ENCODE measurements around the gene MEIG1. TPM values are rescaled to one million over a fixed set of nuclear protein-coding genes. Genes with fewer than 3 reads are reported as not detected.
"Not testable (repeated sequence)": the region's sequence is repeated elsewhere in the genome, so short reads cannot be mapped to it uniquely, and the experiment has no call there.

Gene MEIG1
- total and polyA plus RNA-seq, 11 donors = 0.85 TPM; not detected in 10

DNA sequence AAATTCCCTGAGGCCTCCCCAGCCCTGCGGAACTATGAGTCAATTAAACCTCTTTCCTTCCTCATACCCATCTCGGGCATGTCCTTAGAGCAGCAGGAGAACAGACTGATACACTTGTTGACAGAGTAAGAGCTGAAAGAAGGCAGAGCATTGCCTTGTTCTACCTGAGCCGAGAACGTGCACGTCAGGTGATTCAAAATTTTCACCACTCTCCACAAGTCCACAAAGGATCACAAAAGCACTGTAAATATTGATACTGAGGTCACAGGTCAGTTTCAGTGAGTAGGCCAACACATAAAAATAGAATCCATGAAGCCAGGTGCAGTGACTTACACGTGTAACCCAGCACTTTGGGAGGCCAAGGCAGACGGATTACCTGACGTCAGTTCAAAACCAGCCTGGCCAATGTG is 33.1 kb upstream of the MEIG1 start:
- Histone ChIP-seq H3K4me1 (no peaks in the 10 kb centered on the region), H3K4me3 (no peak overlapping the region), H3K36me3 (peaks cover 0 to 100% (median 92%) of the 10 kb centered on the region in 9 donors), H3K9me3 (no peaks in the 10 kb centered on the region), H3K27me3 (no peaks in the 10 kb centered on the region), H3K27ac (no peak overlapping the region)
- intact Hi-C loops (cut with DNase I) = no loop called here
- 91 to 96% (median 93%) methylated on average over 8 of the region's 8 CpGs for WGBS, 4 donors
- DNase-seq = no peak
- ATAC-seq = no peak
- no peak for TF ChIP-seq POLR2A (IDR thresholded peaks at IDR 0.05)
- TF ChIP-seq, protein P1, sequence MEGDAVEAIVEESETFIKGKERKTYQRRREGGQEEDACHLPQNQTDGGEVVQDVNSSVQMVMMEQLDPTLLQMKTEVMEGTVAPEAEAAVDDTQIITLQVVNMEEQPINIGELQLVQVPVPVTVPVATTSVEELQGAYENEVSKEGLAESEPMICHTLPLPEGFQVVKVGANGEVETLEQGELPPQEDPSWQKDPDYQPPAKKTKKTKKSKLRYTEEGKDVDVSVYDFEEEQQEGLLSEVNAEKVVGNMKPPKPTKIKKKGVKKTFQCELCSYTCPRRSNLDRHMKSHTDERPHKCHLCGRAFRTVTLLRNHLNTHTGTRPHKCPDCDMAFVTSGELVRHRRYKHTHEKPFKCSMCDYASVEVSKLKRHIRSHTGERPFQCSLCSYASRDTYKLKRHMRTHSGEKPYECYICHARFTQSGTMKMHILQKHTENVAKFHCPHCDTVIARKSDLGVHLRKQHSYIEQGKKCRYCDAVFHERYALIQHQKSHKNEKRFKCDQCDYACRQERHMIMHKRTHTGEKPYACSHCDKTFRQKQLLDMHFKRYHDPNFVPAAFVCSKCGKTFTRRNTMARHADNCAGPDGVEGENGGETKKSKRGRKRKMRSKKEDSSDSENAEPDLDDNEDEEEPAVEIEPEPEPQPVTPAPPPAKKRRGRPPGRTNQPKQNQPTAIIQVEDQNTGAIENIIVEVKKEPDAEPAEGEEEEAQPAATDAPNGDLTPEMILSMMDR (IDR thresholded peaks at IDR 0.05) = no peak

DNA sequence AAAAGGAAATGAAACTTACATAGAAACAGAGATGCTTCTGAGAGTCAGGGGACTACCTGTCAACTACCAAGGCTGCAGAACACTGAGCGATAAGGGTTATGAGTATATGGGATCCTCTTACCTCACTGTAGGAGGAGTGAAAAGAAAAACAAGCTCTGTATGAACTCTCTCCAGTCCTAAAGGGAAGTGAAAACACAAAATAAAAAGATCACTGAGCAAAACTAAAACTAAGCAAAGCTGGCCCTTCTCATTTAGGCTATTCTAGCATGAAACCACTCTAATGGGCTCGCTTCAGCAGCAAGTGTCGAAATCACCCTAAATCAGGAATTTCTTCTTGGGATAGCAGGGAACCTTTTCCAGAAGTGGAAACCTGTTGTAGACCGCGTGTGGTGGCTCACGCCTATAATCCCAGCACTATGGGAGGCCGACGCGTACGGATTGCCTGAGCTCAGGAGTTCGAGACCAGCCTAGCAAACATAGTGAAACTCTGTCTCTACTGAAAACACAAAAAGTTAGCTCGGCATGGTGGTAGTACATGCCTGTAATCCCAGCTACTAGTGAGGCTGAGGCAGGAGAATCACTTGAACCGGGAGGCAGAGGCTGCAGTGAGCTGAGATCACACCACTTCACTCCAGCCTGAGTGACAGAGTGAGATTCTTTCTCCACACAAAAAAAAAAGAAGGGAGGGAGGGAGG is 32.3 kb upstream of the MEIG1 start:
- peaks cover 0 to 100% (median 92%) of the 10 kb centered on the region in 9 donors for H3K36me3 ChIP-seq
- peak overlapping the region in 2 of 12 donors; percentile 2 to 32 for H3K27ac ChIP-seq
- H3K27me3 ChIP-seq = no peaks in the 10 kb centered on the region
- H3K9me3 ChIP-seq = no peaks in the 10 kb centered on the region
- 91 to 98% (median 93%) methylated on average over 13 of the region's 13 CpGs for WGBS, 4 donors
- DNase-seq (no peak), ATAC-seq (no peak)
- no peak overlapping the region for H3K4me3 ChIP-seq
- no peaks in the 10 kb centered on the region for H3K4me1 ChIP-seq
- TF ChIP-seq, protein P1 (IDR thresholded peaks at IDR 0.05) = no peak
- no peak for TF ChIP-seq POLR2A (IDR thresholded peaks at IDR 0.05)
- intact Hi-C loops (cut with DNase I) = no loop called here

DNA sequence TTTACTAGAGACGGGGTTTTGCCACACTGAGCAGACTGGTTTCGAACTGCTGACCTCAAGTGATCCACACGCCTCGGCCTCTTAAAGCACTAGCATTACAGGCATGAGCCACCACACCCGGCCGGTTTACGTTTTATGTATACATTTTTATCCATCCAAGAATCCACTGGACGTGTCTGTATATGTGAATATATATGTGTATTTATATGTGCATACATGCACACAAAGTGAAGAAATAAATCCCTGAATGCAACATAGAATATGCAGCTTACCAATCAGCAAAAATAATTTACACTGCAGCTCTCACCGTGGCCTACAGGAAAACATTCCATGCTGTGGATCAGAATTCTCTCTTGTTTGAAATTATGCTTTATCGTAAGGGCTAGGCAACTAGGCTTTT is 28.6 kb upstream of the MEIG1 start:
- no peak for ATAC-seq
- intact Hi-C loops (cut with DNase I) = no loop called here

DNA sequence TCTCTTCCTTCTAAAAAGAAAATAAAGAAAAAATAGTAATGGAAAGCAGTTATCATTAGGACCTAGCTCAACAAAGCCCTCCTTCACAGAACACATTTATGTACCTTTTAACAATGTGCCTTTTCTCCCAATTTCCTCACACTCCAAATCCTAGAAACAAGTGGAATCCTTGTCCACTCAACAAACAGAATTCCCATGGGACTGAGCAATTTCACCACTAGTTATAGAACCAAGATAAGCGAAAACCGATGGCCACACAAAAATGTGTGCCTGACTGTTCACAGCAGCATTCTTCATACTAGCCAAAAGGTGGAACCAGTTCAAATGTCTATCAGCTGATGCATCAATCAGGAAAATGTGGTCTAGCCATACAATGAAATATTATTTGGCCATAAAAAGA is 22.6 kb upstream of the MEIG1 start:
- DNase-seq = no peak
- intact Hi-C loops (cut with DNase I) = no loop called here
- Histone ChIP-seq H3K36me3 (peaks cover 0 to 66% (median 42%) of the 10 kb centered on the region in 9 donors), H3K27ac (no peak overlapping the region), H3K9me3 (no peaks in the 10 kb centered on the region), H3K27me3 (no peaks in the 10 kb centered on the region), H3K4me3 (no peak overlapping the region), H3K4me1 (no peaks in the 10 kb centered on the region)
- WGBS, 4 donors = 74 to 87% (median 81%) methylated on average over 2 of the region's 2 CpGs
- ATAC-seq = no peak
- no peak for TF ChIP-seq POLR2A (IDR thresholded peaks at IDR 0.05)
- TF ChIP-seq, protein P1 (IDR thresholded peaks at IDR 0.05) = no peak

More for the DNA sequence above, 28.6 kb upstream of the MEIG1 start:
- Histone ChIP-seq H3K4me1 (no peaks in the 10 kb centered on the region), H3K27ac (no peak overlapping the region), H3K36me3 (peaks cover 0 to 100% (median 93%) of the 10 kb centered on the region in 9 donors), H3K4me3 (no peak overlapping the region), H3K27me3 (no peaks in the 10 kb centered on the region), H3K9me3 (no peaks in the 10 kb centered on the region)
- TF ChIP-seq, protein P1 (IDR thresholded peaks at IDR 0.05) = no peak
- no peak for TF ChIP-seq POLR2A (IDR thresholded peaks at IDR 0.05)
- DNase-seq = no peak
- 94 to 97% (median 96%) methylated on average over 10 of the region's 10 CpGs for WGBS, 4 donors

DNA sequence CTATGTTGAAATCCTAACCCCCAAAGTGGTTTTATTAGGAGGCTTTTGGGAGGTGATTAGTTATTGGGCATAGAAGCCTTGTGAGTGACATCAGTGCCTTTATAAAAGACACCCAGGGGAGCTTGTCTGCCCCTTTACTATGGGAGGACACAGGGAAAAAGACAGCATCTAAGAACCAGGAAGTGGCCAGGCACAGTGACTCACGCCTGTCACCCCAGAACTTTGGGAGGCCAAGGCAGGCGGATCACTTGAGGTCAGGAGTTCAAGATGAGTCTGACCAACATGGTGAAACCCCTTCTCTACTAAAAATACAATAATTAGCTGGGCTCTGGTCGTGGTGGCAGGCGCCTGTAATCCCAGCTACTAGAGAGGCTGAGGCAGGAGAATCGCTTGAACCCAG is 20.2 kb upstream of the MEIG1 start:
- H3K4me1 ChIP-seq; H3K27me3 ChIP-seq; H3K9me3 ChIP-seq; H3K4me3 ChIP-seq; intact Hi-C loops (cut with DNase I); ATAC-seq: not testable (repeated sequence)
- peak in 1 of 5 donors; percentile 34 for DNase-seq
- WGBS, 4 donors = 75 to 89% (median 78%) methylated on average over 2 to 4 of the region's 5 CpGs
- Histone ChIP-seq H3K27ac (peak overlapping the region in 1 of 12 donors; percentile 10), H3K36me3 (peaks cover 0 to 63% (median 37%) of the 10 kb centered on the region in 9 donors)

DNA sequence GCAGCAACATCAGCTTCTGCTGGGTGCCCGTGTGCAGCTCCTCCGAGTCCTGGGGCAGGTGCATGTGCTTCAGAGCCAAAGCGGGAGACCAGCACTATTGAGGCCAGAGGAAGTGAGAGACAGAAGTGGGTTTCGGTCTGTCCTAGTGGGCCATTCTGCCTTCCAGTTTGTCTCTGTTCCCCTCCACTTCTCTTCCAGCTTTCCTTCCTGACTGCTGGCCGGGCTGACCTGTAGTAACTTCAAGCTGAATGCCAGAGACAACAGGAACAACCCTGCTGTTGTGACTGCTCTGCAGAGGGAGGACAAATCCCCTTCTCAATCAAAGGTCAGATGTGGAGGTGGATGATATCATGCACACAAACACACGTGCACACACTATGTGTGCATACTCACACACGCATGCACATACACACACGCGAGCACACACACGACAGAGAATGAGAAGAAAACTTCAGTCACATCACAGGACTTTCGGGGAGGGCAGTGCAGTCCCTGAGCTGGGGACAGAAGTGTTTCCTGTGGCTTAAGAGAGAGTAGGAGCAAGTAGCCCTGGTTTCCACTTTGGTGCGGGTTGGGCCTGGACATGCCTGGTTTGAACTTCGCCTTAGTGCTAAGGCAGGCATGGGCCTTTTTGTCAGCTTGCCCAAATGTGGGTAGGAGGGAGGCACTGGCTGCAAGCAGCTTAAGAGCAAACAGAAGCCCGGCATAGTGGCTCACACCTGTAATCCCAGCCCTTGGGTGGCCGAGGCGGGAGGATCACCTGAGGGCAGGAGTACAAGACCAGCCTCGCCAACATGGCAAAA is 16.8 kb upstream of the MEIG1 start:
- H3K4me1 ChIP-seq; H3K9me3 ChIP-seq; ATAC-seq; intact Hi-C loops (cut with DNase I); H3K4me3 ChIP-seq; DNase-seq; H3K27ac ChIP-seq; H3K27me3 ChIP-seq: not testable (repeated sequence)
- peaks cover 0 to 65% (median 54%) of the 10 kb centered on the region in 9 donors for H3K36me3 ChIP-seq
- 90 to 97% (median 96%) methylated on average over 15 to 17 of the region's 17 CpGs for WGBS, 4 donors
